ENCODE data around the gene P3R3URF. TPM values are rescaled to one million over a fixed set of nuclear protein-coding genes. Genes with fewer than 3 reads are reported as not detected.

The P3R3URF gene
- total RNA-seq, 4 donors from 2014 or later, result not detected

DNA sequence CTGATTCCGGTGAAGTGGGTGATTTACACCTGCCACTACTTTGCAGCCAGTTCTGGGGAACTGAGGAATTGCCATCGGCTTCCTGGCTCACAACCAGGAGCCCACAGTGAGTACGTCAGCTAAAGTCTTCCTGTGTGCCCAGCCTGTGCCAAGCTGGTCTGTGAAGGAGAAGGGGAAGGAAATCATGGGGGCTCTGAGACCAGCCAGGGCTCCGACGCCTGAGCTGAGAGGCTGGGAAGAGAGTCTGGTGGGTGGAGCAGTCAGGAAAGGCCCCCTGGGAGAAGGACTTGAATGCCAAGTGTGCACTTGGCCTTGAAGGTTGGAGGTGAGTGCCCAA, 28.1 kb upstream of the P3R3URF start:
- intact Hi-C loops (cut with DNase I), result no loop called here
- H3K4me1 ChIP-seq, result peaks cover 30 to 45% (median 39%) of the 10 kb centered on the region in 4 donors
- H3K27ac ChIP-seq (replicated peaks in 1 of 4), result peak overlapping the region; percentile 87 to 90 (median 88)
- no peak for DNase-seq (ENCODE audit: extremely low spot score)
- H3K36me3 ChIP-seq, result peaks cover 0 to 11% (median 7%) of the 10 kb centered on the region in 4 donors
- TF ChIP-seq EP300 (IDR thresholded peaks at IDR 0.05) (no peak), POLR2A (IDR thresholded peaks at IDR 0.05; ENCODE audit: low read depth) (no peak), POLR2AphosphoS5 (IDR thresholded peaks at IDR 0.05) (no peak), CTCF (IDR thresholded peaks at IDR 0.05) (no peak)
- H3K9me3 ChIP-seq, result no peaks in the 10 kb centered on the region
- no peaks in the 10 kb centered on the region for H3K27me3 ChIP-seq
- WGBS, result 17% methylated on average over 4 of the region's 5 CpGs
- peak overlapping the region; percentile 81 to 88 (median 85) for H3K4me3 ChIP-seq

DNA sequence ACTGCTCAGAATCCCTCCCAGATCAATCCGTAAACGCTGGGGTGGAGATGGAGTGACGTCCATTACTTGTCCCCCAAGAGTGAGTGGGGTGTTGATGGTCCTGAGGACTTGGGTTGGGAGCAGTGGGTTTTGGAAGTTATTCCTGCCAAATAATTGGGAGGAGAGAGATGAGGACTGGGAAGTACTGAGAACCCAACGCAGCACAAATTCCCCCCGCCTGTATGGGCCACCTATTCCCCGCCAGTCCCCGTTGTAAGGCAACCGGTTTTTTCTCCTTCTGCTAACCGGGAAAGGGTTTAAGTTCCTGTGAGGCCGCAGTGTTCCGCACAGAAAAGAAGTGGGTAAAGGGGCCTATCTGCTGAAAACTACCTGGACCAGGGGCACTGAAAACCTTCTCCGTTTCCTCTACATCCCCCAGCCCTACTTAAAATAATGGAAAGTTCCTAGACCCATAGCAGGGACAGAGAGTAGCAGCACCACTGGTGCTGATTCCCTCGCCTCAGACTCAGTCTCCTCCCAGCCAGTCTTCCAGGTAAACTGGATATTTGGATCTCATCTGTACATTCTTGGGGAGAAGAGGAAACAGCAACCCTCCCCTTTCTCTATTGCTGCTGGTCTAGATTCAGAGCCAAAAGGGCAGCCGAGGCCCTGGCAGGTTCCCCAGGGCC, 27.6 kb upstream of the P3R3URF start:
- intact Hi-C loops (cut with DNase I), result no loop called here
- peak overlapping the region; percentile 81 to 88 (median 85) for H3K4me3 ChIP-seq
- no peak for DNase-seq (ENCODE audit: extremely low spot score)
- 26% methylated on average over 13 of the region's 14 CpGs for WGBS
- peaks cover 35 to 51% (median 43%) of the 10 kb centered on the region in 4 donors for H3K4me1 ChIP-seq
- peaks cover 0 to 11% (median 5%) of the 10 kb centered on the region in 4 donors for H3K36me3 ChIP-seq
- H3K27ac ChIP-seq (replicated peaks in 1 of 4), result peak overlapping the region; percentile 87 to 90 (median 88)
- no peak for TF ChIP-seq CTCF (IDR thresholded peaks at IDR 0.05)
- TF ChIP-seq EP300 (IDR thresholded peaks at IDR 0.05), result no peak
- TF ChIP-seq POLR2A (IDR thresholded peaks at IDR 0.05; ENCODE audit: low read depth), result no peak
- no peak for TF ChIP-seq POLR2AphosphoS5 (IDR thresholded peaks at IDR 0.05)
- no peaks in the 10 kb centered on the region for H3K27me3 ChIP-seq
- H3K9me3 ChIP-seq, result no peaks in the 10 kb centered on the region

DNA sequence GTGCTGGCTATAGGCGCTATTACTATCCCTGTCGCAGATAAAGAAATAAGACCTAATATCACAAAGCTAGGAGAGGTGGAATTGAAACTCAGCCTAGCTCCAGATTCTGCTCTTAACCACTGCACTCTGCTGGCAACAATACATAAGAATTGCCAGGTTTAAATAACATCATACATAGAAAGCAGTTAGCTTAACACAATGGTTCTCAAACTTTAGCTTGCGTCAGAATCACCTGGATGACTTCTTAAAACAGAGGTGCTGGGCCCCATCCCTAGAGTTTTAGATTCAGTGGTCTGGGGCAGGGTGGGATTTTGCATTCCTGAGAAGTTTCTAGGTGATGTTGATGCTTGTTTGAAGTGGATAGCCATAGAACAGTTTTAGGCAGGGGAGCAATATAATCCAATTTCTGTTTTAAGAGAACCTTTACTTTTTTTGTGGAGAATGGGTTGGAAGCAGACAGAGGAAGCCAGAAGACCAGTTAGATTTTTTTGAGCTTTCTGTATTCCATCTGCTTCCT, 23.0 kb upstream of the P3R3URF start:
- Histone ChIP-seq H3K4me3 (peak overlapping the region; percentile 69 to 94 (median 82)), H3K27me3 (no peaks in the 10 kb centered on the region), H3K4me1 (peaks cover 33 to 55% (median 41%) of the 10 kb centered on the region in 4 donors), H3K27ac (replicated peaks in 1 of 4) (peak overlapping the region in 1 of 4 donors; percentile 84), H3K36me3 (peaks cover 0 to 25% (median 6%) of the 10 kb centered on the region in 4 donors), H3K9me3 (no peaks in the 10 kb centered on the region)
- intact Hi-C loops (cut with DNase I), result no loop called here
- TF ChIP-seq POLR2A (IDR thresholded peaks at IDR 0.05; ENCODE audit: low read depth) (no peak), EP300 (IDR thresholded peaks at IDR 0.05) (no peak), POLR2AphosphoS5 (IDR thresholded peaks at IDR 0.05) (no peak), CTCF (IDR thresholded peaks at IDR 0.05) (no peak)
- DNase-seq (ENCODE audit: extremely low spot score), result no peak
- WGBS, result 89% methylated on average over 3 of the region's 3 CpGs

DNA sequence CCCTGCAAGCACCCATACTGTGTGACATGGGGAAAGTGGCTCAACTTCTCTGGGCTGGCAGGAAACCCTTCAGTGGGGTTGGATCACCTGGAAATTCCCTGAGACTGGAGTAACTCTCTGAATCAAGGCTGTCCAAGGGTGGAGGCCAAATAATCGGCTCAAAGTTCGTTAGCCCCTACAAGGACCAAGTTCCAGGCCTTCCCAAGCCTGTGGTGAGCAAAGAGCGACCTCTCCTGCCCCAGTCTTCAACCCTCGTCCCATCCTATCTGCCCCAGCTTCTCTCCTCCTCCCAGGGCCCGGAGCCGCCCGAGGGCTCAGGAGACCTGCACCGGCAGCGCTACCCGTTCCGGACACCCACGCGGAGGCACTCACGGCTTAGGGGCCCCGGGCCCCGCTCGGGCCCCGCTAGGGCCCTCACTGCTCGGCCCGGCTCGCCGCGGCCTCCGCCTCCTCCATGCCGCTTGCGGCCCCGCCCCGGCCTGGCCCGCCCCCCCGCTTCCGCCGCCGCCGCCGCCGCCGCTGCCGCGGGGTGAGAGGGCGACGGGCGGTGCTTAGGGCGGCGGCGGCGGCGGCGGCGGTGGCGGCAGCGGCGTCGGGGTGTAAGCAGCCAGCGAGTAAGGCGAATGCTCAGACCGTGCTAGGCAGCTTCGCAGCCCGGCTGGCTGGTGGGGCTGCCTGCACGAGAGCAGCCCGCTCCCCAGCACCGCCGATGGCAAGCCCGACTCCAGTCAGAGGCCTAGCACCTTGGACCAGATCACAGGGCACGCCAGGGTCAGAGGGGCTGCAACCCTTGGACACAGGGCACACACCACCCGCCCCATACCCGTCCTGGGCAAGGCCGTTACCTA, 21.9 kb upstream of the P3R3URF start, which contains the start of gene POMGNT1:
Gene POMGNT1, minus strand, starts transcription at position 471 of the 848 bp plus-strand sequence. CDS start 613 bp downstream, outside the sequence.
- Histone ChIP-seq H3K4me3 (peak within 1 kb of the TSS; percentile 69 to 94 (median 82)), H3K4me1 (peaks cover 31 to 51% (median 35%) of the 10 kb centered on the region in 4 donors), H3K9me3 (no peaks in the 10 kb centered on the region), H3K36me3 (peaks cover 8 to 36% (median 14%) of the 10 kb centered on the region in 4 donors), H3K27me3 (no peaks in the 10 kb centered on the region), H3K27ac (replicated peaks in 1 of 4) (peak within 1 kb of the TSS; percentile 79 to 84 (median 80))
- DNase-seq (ENCODE audit: extremely low spot score), result no peak
- TF ChIP-seq POLR2A (IDR thresholded peaks at IDR 0.05; ENCODE audit: low read depth) (no peak), CTCF (IDR thresholded peaks at IDR 0.05) (no peak), POLR2AphosphoS5 (IDR thresholded peaks at IDR 0.05) (peak; percentile 21 to 73)
- WGBS, result 3% methylated on average over 11 of the region's 67 CpGs
- intact Hi-C loops (cut with DNase I), result no loop called here

All from esophagus muscularis mucosa (tissue), 4 donors.